Measurements from ENCODE around the gene PCNX1.
"Not testable (repeated sequence)": the region's sequence is repeated elsewhere in the genome, so short reads cannot be mapped to it uniquely, and the experiment has no call there.

Gene PCNX1

GRCh38 chr14:71013551-71014192, 106.4 kb downstream of the PCNX1 start:
- no peak for DNase-seq (ENCODE audit: low read depth in 2 of 2)

DNA sequence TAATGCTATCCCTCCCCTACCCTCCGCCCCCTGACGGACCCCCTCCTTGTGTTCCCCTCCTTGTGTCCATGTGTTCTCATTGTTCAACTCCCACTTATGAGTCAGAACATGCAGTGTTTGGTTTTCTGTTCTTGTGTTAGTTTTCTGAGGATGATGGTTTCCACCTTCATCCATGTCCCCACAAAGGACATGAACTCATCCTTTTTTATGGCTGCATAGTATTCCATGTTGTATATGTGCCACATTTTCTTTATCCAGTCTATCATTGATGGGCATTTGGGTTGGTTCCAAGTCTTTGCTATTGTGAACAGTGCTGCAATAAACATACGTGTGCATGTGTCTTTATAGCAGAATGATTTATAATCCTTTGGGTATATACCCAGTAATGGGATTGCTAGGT, 112.7 kb downstream of the PCNX1 start:
- not testable (repeated sequence) for DNase-seq (ENCODE audit: low read depth in 2 of 2)

- no peak for DNase-seq (ENCODE audit: low read depth in 2 of 2)
Observed at GRCh38 chr14:71021347-71022011, 114.2 kb downstream of the PCNX1 start.

GRCh38 chr14:71022012-71022869, 115.0 kb downstream of the PCNX1 start:
- DNase-seq (ENCODE audit: low read depth in 2 of 2), result no peak

- DNase-seq (ENCODE audit: low read depth in 2 of 2), result no peak
Observed at GRCh38 chr14:71022939-71023338, 115.7 kb downstream of the PCNX1 start.

- DNase-seq (ENCODE audit: low read depth in 2 of 2), result no peak
Observed at GRCh38 chr14:71029236-71029781, 122.0 kb downstream of the PCNX1 start.

GRCh38 chr14:71031000-71031399, 123.7 kb downstream of the PCNX1 start:
- DNase-seq (ENCODE audit: low read depth in 2 of 2), result no peak

DNA sequence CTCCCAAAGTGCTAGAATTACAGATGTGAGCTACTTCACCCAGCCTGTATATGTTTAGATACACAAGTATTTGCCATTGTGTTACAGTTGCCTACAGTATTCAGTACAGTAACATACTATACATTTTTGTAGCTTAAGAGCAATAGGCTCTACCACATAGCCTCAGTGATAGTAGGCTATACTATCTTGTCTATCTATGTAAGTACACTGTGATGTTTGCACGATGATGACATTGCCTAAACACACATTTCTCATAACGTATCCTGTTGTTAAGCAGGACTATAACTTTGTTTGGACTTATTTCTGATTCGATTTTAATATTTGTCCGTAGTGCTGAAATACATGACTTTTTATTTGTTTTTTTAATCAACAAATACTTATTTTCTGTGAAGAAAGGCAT, 129.2 kb downstream of the PCNX1 start:
- DNase-seq (ENCODE audit: low read depth in 2 of 2), result no peak

- no peak for DNase-seq (ENCODE audit: low read depth in 2 of 2)
Observed at GRCh38 chr14:71048393-71048792, 141.1 kb downstream of the PCNX1 start.

DNA sequence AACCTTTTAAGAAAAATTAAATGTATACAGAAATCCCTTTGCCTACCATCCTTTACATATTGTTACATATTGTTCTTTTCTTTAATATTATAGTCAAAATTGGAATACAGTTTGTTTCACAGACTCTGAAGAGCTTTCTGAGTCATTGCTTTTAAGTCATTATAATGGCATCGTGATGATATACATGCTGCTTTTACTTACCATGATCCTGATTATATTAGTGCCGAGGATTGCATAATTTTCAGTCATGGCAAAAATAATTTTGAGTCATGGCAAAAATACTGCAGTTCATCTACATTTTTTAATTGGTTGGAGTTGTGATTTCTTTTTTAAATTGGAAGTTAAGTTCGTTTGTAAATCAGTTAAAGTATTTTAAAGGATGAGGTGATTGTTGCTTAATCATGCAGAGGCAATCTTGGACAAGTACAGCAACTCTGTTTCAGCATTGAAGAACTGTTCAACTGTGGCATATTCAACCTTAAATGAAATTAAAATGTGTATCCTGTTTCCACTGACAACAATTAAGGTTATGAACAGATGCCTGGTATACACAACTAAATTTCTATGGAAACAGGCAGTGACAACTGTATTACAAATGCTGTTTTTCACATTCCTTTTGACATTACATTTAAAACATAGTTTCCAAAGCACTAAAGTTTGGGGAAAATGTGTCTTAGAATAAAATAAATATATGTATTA, 142.3 kb downstream of the PCNX1 start:
- DNase-seq (ENCODE audit: low read depth in 2 of 2), result no peak

- no peak for DNase-seq (ENCODE audit: low read depth in 2 of 2)
Observed at GRCh38 chr14:71050227-71050823, 143.1 kb downstream of the PCNX1 start.

DNA sequence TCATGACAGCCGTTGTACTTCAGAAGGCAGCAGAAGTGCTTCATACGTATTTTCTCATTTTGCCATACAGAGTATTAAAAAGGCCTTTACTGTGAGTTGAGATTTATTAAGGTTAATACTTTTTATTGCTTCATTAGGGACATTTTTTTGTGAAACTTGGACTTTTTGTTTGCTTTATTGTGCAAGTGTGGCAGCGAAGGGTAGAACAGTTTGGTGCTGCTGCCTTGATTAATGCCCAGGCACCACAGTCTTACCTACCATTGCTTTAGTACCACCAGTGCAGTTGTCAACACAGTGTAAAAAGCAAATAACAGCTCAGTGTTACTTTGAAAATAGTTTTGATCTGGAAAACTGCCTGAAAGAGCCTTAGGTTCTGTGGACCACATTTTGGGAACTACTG, 147.4 kb downstream of the PCNX1 start:
- DNase-seq (ENCODE audit: low read depth in 2 of 2), result no peak

GRCh38 chr14:71056168-71056567, 148.9 kb downstream of the PCNX1 start:
- DNase-seq (ENCODE audit: low read depth in 2 of 2), result no peak

- DNase-seq (ENCODE audit: low read depth in 2 of 2), result no peak
Observed at GRCh38 chr14:71060274-71060673, 153.0 kb downstream of the PCNX1 start.

- no peak for DNase-seq (ENCODE audit: low read depth in 2 of 2)
Observed at GRCh38 chr14:71060825-71061455, 153.7 kb downstream of the PCNX1 start.

GRCh38 chr14:71061458-71061857, 154.2 kb downstream of the PCNX1 start:
- DNase-seq (ENCODE audit: low read depth in 2 of 2), result no peak

DNA sequence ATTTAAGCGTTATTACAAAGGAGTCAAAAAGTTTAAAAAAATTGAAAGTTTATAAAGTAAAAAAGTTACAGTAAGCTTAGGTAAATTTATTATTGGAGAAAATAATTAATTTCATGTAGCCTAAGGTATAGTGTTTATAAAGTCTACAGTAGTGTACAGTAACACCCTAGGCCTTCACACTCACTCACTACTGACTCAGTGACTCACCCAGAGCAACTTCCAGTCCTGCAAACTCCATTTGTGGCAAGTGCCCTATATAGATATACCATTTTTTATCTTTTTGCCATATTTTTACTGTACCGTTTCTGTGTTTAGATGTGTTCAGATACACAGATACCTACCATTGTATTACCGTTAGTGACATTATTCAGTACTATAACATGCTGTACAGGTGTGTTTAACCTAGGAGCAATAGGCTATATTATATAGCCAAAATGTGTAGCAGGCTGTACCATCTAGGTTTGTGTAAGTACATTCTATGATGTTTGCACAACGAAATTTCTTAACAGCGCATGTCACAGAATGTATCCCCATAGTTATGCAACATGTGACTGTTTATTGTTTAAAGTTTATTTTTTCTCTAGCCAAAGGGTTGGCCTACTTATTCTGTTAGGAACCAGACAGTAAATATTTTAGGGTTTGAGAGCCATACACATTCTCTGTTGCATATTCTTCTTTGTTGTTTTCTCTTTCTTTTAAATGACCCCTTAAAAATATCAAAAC, 155.5 kb downstream of the PCNX1 start:
- no peak for DNase-seq (ENCODE audit: low read depth in 2 of 2)

DNA sequence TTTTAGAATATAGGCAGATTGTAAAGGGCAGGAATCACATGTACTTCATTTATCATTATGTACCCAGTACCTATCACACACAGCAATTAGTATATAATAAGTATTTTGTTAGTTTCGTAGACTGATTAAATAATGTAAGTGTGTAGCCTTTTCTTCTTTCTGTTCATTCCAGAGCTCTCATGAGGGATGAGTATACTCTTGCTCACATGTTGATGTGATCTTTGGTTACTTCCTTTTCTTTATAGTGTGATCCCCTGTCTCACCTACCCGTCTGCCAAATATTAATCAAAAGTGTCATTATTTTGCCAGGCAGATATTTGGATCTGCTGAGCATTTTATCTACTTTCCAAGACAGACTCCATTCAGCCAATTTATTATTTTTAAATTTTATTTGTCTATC, 156.1 kb downstream of the PCNX1 start:
- no peak for DNase-seq (ENCODE audit: low read depth in 2 of 2)

DNA sequence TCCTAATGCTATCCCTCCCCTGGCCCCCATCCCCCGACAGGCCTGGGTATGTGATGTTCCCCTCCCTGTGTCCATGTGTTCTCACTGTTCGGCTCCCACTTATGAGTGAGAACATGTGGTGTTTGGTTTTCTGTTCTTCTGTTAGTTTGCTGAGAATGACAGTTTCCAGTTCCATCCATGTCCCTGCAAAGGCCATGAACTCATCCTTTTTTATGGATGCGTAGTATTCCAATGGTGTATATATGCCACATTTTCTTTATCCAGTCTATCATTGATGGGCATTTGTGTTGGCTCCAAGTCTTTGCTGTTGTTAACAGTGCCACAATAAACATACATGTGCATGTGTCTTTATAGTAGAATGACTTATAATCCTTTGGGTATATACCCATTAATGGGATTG, 157.5 kb downstream of the PCNX1 start:
- DNase-seq (ENCODE audit: low read depth in 2 of 2), result not testable (repeated sequence)

DNA sequence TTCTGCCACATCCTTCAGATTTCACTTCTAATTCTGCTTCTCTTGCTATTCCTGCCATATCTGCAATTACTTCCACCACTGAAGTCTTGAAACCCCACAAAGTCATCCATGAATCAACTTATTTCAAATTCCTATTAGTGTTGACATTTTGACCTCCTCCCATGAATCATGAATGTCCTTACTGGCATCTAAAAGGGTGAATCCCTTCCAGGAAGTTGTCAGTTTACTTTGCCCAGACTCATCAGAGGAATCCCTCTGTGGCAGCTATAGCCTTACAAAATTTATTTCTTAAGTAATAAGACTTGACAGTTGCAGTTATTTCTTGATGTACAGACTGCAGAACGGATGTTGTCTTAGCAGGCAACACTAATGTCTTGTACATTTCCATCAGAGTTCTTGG, 162.9 kb downstream of the PCNX1 start:
- no peak for DNase-seq (ENCODE audit: low read depth in 2 of 2)

All from stimulated activated CD8-positive, alpha-beta memory T cell treated with anti-CD3 and anti-CD28 coated beads, Interleukin-15, amount 100 ng/mL, for 4 hours (primary cell).